Panc1 (cell line): Measurements from ENCODE around the gene ZNF774.

Experiments used
- CTCF ChIP-seq: fragments of 450-650 bp; IDR thresholded peaks from 2 replicates; pipeline ENCODE4 v1.5.1; 2017; ENCODE audit warnings: mild to moderate bottlenecking
- POLR2AphosphoS5 ChIP-seq: IDR thresholded peaks from 2 replicates; pipeline ENCODE4 v1.6.1; 2012; ENCODE audit warnings: mild to moderate bottlenecking, low read depth, low read length, moderate library complexity
- SIN3A ChIP-seq: IDR thresholded peaks from 2 replicates; pipeline ENCODE4 v1.6.1; 2012; ENCODE audit warnings: low read depth, mild to moderate bottlenecking, low read length, moderate library complexity, borderline replicate concordance; ENCODE audit not compliant: insufficient read depth

GRCh38 chr15:90388462-90389380, 36.6 kb downstream of the ZNF774 start:
- no peak for TF ChIP-seq CTCF
- no peak for TF ChIP-seq POLR2AphosphoS5
- TF ChIP-seq SIN3A: no peak; the same call in 1 of the 2 replicates
